ENCODE measurements around the gene ANKRD13C.

GRCh38 chr1:70353601-70354331 lies 756 bp downstream of the ANKRD13C start:
- TF ChIP-seq CTCF (IDR thresholded peaks at IDR 0.05; ENCODE audit: insufficient read depth, low read length) (no peak), GABPA (IDR thresholded peaks at IDR 0.05; ENCODE audit: low read depth) (no peak), REST (IDR thresholded peaks at IDR 0.05; ENCODE audit: insufficient replicate concordance, low read depth) (no peak), POLR2AphosphoS5 (IDR thresholded peaks at IDR 0.05; ENCODE audit: low read depth) (no peak), SPI1 (IDR thresholded peaks at IDR 0.05; ENCODE audit: borderline replicate concordance, low read depth) (no peak)
